K562 (cell line): ENCODE measurements around the gene SAE1. TPM values are rescaled to one million over a fixed set of nuclear protein-coding genes. Genes with fewer than 3 reads are reported as not detected.

ENCODE experiments used
- ATAC-seq: fragments of 200-7000 bp; cut with Tn5 transposase; 3 replicates; pipeline ENCODE4 v1.9.1; 2020; ENCODE audit warnings: moderate library complexity
- BruUV-seq: library from RNA; stranded (reverse); fragments of 400-500 nt; replicated peaks from 2 replicates; lab custom pipeline; 2021; lab: Mats Ljungman, UMichigan
- CTCF ChIA-PET: fragments of 300-600 bp; formaldehyde crosslinking; extraction: SDS; loops from one replicate; lab custom pipeline; 2021; ENCODE audit warnings: low intra/inter-chr PET ratio; lab: Yijun Ruan, JAX
- POLR2A ChIA-PET: fragments of 300-600, 350-650 bp; sonication (Branson Sonifier 250); formaldehyde crosslinking; extraction: SDS; loops from one replicate; lab custom pipeline; 2021; ENCODE audit warnings: antibody characterized with exemption, inconsistent platforms; lab: Yijun Ruan, JAX
- DNase-seq, 4 experiments: peaks; one replicate each; pipeline versions ENCODE4 v3.0.0 to v3.0.0-alpha.2; 2011 to 2018; ENCODE audit warnings: low spot score in 3 of 4, mixed read lengths in 3 of 4; ENCODE audit errors: extremely low read depth in 1 of 4
- FAIRE-seq: peaks from 2 replicates; lab custom pipeline; 2011; peaks lifted over from hg19 to GRCh38; lab: Jason Lieb, UNC
- H2AFZ ChIP-seq: 2 replicates; pipeline ENCODE4 v1.6.0; 2011; ENCODE audit warnings: low read depth, low read length, control low read depth, inconsistent platforms
- H3K27ac ChIP-seq: fragments of 200-600 bp; 3 replicates; pipeline ENCODE4 v1.8.0; 2011; ENCODE audit warnings: low read depth, mild to moderate bottlenecking, control low read depth, inconsistent platforms, low read length, moderate library complexity, mixed read lengths; ENCODE audit errors: extremely low read depth
- H3K27me3 ChIP-seq, 2 experiments: fragments of 300-600 bp in 1 of 2; 2 replicates in 1 of 2; 3 replicates in 1 of 2; pipeline versions ENCODE4 v1.6.0 to v1.8.0; 2011; ENCODE audit warnings: inconsistent platforms in 2 of 2, low read length in 2 of 2, mild to moderate bottlenecking in 1 of 2, mixed read lengths in 1 of 2, moderate library complexity in 1 of 2; ENCODE audit not compliant: control insufficient read depth in 2 of 2, insufficient read depth in 2 of 2
- H3K36me3 ChIP-seq: fragments of 300-600 bp; 3 replicates; pipeline ENCODE4 v1.8.0; 2011; ENCODE audit warnings: mild to moderate bottlenecking, low read length, inconsistent platforms; ENCODE audit not compliant: control insufficient read depth, insufficient read depth
- H3K4me1 ChIP-seq, 2 experiments: fragments of 200-600 bp in 1 of 2; replicated peaks in 1 of 2; 2 replicates in 1 of 2; 3 replicates in 1 of 2; pipeline versions ENCODE4 v1.5.1 to v1.8.0; 2011; ENCODE audit warnings: inconsistent platforms in 2 of 2, low read length in 2 of 2, mild to moderate bottlenecking in 1 of 2, mixed read lengths in 1 of 2, moderate library complexity in 1 of 2; ENCODE audit not compliant: control insufficient read depth in 2 of 2, insufficient read depth in 2 of 2
- H3K4me2 ChIP-seq: 2 replicates; pipeline ENCODE4 v1.6.1; 2011; ENCODE audit warnings: low read length, control low read depth, inconsistent platforms, mixed read lengths; ENCODE audit not compliant: insufficient read depth
- H3K4me3 ChIP-seq: fragments of 200-600 bp; sonication (generic), shearing (Covaris generic); 2 replicates; pipeline ENCODE4 v1.5.1; 2016; ENCODE audit warnings: control low read depth, inconsistent platforms
- H3K79me2 ChIP-seq: fragments of 200-600 bp; 3 replicates; pipeline ENCODE4 v1.8.0; 2011; ENCODE audit warnings: low read length, inconsistent platforms; ENCODE audit not compliant: control insufficient read depth, insufficient read depth
- H3K9ac ChIP-seq, 2 experiments: 2 replicates each; pipeline versions ENCODE4 v1.6.0 to v1.6.1; 2011; ENCODE audit warnings: low read depth in 2 of 2, low read length in 2 of 2, control low read depth in 1 of 2, inconsistent platforms in 1 of 2, mild to moderate bottlenecking in 1 of 2, mixed read lengths in 1 of 2; ENCODE audit not compliant: insufficient read depth in 1 of 2
- H3K9me1 ChIP-seq: one replicate; pipeline ENCODE4 v1.6.0; 2011; ENCODE audit warnings: inconsistent platforms, mild to moderate bottlenecking, low read length, moderate library complexity; ENCODE audit not compliant: control insufficient read depth, insufficient read depth
- H3K9me3 ChIP-seq: replicated peaks from 2 replicates; pipeline ENCODE4 v1.5.1; 2011; ENCODE audit warnings: low read depth, low read length, inconsistent platforms; ENCODE audit not compliant: control insufficient read depth, insufficient read depth
- H4K20me1 ChIP-seq: replicated peaks from 2 replicates; pipeline ENCODE4 v1.6.1; 2011; ENCODE audit warnings: low read length, inconsistent platforms, mixed read lengths; ENCODE audit not compliant: control insufficient read depth, insufficient read depth
- ADNP ChIP-seq: fragments of 200-800 bp; sonication (Bioruptor generic); IDR thresholded peaks from 2 replicates; pipeline ENCODE4 v1.6.1; 2016; ENCODE audit warnings: missing genetic modification characterization, missing compliant biosample characterization
- ARID1B ChIP-seq: fragments of 450-650 bp; IDR thresholded peaks from 2 replicates; pipeline ENCODE4 v1.6.1; 2016; ENCODE audit warnings: antibody characterized with exemption, mild to moderate bottlenecking, inconsistent platforms
- BCOR ChIP-seq: fragments of 450-650 bp; IDR thresholded peaks from 2 replicates; pipeline ENCODE4 v1.6.1; 2016
- DPF2 ChIP-seq: fragments of 450-650 bp; IDR thresholded peaks from 2 replicates; pipeline ENCODE4 v1.6.1; 2016
- SMARCE1 ChIP-seq: fragments of 450-650 bp; IDR thresholded peaks from 2 replicates; pipeline ENCODE4 v1.7.1; 2016; ENCODE audit warnings: mild to moderate bottlenecking
- ZBTB17 ChIP-seq: fragments of 450-650 bp; formaldehyde crosslinking; IDR thresholded peaks from 2 replicates; pipeline ENCODE4 v1.4.0; 2020; ENCODE audit warnings: mild to moderate bottlenecking
- ZBTB33 ChIP-seq: sonication (generic); formaldehyde crosslinking; IDR thresholded peaks from 2 replicates; pipeline ENCODE4 v1.8.1; 2023; ENCODE audit warnings: mild to moderate bottlenecking, missing genetic modification reagents
- WGBS: fragments of 100-300 bp; shearing (Covaris generic); methylation state at CpG from one replicate; pipeline ENCODE4 v1.1.6; 2016; ENCODE audit warnings: low coverage, mixed read lengths; ENCODE audit not compliant: insufficient coverage; ENCODE audit errors: missing lambda C conversion rate; 5-methylcytosine and 5-hydroxymethylcytosine counted together
- in situ Hi-C: fragments of 300-500 bp; cut with MboI; formaldehyde crosslinking; loops from 4 replicates; pipeline ENCODE4 v1.15.0; 2018; ENCODE audit warnings: inconsistent platforms, mixed read lengths
- intact Hi-C: fragments of 100-400 bp; cut with micrococcal nuclease; formaldehyde crosslinking; loops from 2 replicates; pipeline ENCODE4 v1.14.2; 2022
- polyA plus RNA-seq, 8 experiments: library from polyadenylated mRNA; depleted of rRNA in 4 of 8; stranded (reverse) in 5 of 8; unstranded in 3 of 8; fragments of >200 nt; fragmentation: Nextera tagmentation in 2 of 8; fragmentation: Illumina TruSeq in 1 of 8; extraction: Ambion mirVana in 2 of 8; extraction: Trizol in 1 of 8; gene quantifications; 2 replicates each; pipeline versions ENCODE4 v1.2.1 to v1.2.3, GENCODE V29; 2011 to 2014; ENCODE audit warnings: inconsistent platforms in 1 of 8, missing spikeins in 1 of 8
- total RNA-seq, 7 experiments: library from RNA; depleted of rRNA in 6 of 7; stranded (reverse); fragments of >200 nt in 6 of 7; fragmentation: Illumina TruSeq in 2 of 7; extraction: Trizol in 2 of 7; gene quantifications; 2 replicates each; pipeline versions ENCODE4 v1.2.1 to v1.2.3, GENCODE V29; 2011 to 2021; ENCODE audit warnings: low replicate concordance in 1 of 7

SAE1 gene
- total and polyA plus RNA-seq, 9 of the 15 experiments (the other 6 are each of a cell fraction or from before 2014, with no cell fraction given): 82.8 to 299 (median 217) TPM

GRCh38 chr19:47122359-47123335, 8.0 kb upstream of the SAE1 start:
- Histone ChIP-seq H3K9me1 (no peaks in the 10 kb centered on the region), H3K79me2 (no peaks in the 10 kb centered on the region), H3K9ac (peak overlapping the region in 1 of 2 experiments; percentile 7; a peak in 1 of 4 replicates), H4K20me1 (no peaks in the 10 kb centered on the region), H3K4me2 (no peak overlapping the region), H2AFZ (peak overlapping the region; percentile 44; the same call in 1 of the 2 replicates), H3K27ac (no peak overlapping the region), H3K4me1 (peaks cover 0 to 9% of the 10 kb centered on the region in 2 experiments; a peak in 3 of 5 replicates), H3K36me3 (no peaks in the 10 kb centered on the region), H3K9me3 (no peaks in the 10 kb centered on the region), H3K27me3 (no peaks in the 10 kb centered on the region), H3K4me3 (no peak overlapping the region)
- CTCF ChIA-PET: interaction anchor here (0.6 to 0.8 kb wide), 2 partner anchors 44 to 77 kb away, joined by 3 to 5 read pairs; no protein-coding TSS in a partner anchor
- in situ Hi-C loops (loop anchor here (10.0 kb wide), 1 partner anchor 268 kb away; the partner anchor contains the start of gene AP2S1), intact Hi-C loops (no loop called here)
- 61% methylated on average over 14 of the region's 14 CpGs for WGBS
- BruUV-seq: no TSS peak
- POLR2A ChIA-PET: interaction anchor here (0.5 to 3.9 kb wide), 4 partner anchors 9 to 235 kb away, joined by 3 to 31 read pairs (median 6); partner anchors contain the start of genes SAE1 and ZC3H4
- no peak for FAIRE-seq
- no peak for DNase-seq
- TF ChIP-seq ZBTB17 (CRISPR knock-in tag) (no peak), ADNP (tag) (peak; percentile 56), BCOR (peak; percentile 37; the same call in 1 of the 2 replicates), DPF2 (0 out of 2 replicates have a peak, but pooled peaks have one; percentile 21), ZBTB33 (CRISPR knock-in tag) (peak; percentile 37; the same call in 1 of the 2 replicates), SMARCE1 (no peak), ARID1B (peak; percentile 39)
- ATAC-seq: no peak
